Stimulated activated CD4-positive, alpha-beta T cell treated with anti-CD3 and anti-CD28 coated beads, Interleukin-4, amount 100 ng/mL, for 4 hours (primary cell): ENCODE measurements around the gene BPIFB2.

Experiments
- DNase-seq, 2 experiments: peaks; one replicate each; pipeline ENCODE4 v3.0.0-alpha.2; 2020

Gene BPIFB2

GRCh38 chr20:33071198-33071597, 63.7 kb downstream of the BPIFB2 start:
- DNase-seq = no peak

GRCh38 chr20:33072362-33072761, 64.9 kb downstream of the BPIFB2 start:
- DNase-seq = no peak

DNA sequence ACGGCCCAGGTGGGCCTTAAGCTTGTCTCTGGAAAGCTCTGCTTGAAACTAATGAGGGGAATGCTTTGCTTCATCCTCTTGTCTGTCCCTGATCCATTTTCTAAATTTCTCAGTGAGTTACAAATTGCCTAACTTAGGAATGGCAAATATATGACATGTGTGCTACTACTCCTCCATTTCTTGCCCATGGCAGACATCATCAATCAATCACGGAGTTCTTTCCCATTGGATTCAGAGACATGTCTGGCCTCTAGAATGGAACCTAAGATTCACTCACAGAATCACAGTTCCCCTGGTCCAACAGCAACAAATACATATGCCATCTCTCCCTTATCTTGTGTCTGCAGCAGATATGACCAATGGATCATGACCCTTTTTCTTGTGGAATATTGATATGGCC, 65.3 kb downstream of the BPIFB2 start:
- DNase-seq = no peak
